GM19238 (cell line): ENCODE data around the gene SAT2.
"Not testable (repeated sequence)": the region's sequence is repeated elsewhere in the genome, so short reads cannot be mapped to it uniquely, and the experiment has no call there.

Experiments used
- DNase-seq: peaks from one replicate; pipeline ENCODE4 v3.0.0; 2011; ENCODE audit warnings: low spot score; ENCODE audit not compliant: insufficient read length

SAT2 gene

DNA sequence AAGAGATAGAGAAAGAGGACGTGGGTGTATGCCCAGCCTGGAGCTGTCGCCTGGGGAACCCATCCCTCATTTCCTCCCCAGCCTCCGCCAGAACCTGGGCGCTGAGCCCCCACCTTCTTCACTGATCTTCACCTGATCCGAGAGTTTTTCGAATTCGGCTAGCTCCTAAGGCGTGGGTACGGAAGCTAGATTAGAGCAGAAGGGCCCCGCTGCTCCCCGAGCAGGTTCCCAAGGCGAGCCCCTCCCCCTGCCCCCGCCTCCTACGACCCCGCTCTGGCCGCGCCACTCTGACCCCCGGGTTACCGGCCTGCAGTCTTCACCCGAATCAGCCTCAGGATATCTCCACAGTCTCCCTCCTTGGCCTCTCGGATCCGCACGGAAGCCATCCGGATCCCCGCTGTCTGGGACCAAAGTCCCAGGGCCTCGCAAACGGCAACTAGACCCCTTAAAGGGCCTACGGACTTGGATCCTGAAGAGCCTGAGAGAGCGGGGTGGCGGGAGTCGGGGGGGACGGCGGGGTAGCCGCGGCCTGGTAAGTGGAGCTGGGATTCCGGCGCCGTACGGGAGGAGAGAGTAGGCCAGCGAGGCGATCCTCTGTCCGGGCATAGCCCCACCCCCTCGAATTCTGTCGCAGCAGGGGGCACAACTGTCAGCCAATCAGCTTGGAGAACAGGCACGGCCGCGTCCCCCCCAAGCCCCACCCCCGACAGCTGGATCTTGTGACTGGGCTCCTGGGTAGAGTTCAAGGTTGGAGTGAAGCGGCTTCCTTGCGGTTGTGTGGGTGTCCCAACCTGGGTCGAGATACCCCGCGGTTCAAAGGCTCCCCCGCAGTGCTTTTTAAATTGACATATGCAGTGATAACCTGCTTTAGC, at the start of gene SAT2:
Gene SAT2 (minus strand): TSS at position 572 of the 872 bp plus-strand sequence. CDS start 186 bp downstream, at position 386.
- peak; percentile 97 for DNase-seq

DNA sequence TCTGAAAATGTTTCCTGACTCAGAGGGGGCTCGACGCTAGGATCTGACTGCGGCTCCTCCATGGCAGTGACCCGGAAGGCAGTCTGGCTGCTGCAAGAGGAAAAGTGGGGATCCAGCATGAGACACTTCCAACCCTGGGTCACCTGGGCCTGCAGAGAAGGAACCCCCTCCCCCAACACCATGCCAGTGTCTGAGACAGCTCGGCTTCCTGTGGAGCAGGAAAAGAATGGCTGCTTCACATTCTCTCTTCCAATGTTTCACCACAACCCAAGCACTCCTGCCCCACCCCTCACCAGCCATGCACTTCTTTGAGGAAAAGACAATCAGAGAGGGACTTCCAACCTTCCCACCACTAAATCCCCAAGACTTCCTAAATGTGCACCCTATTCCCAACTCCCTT, 48.9 kb upstream of the SAT2 start:
- no peak for DNase-seq

DNA sequence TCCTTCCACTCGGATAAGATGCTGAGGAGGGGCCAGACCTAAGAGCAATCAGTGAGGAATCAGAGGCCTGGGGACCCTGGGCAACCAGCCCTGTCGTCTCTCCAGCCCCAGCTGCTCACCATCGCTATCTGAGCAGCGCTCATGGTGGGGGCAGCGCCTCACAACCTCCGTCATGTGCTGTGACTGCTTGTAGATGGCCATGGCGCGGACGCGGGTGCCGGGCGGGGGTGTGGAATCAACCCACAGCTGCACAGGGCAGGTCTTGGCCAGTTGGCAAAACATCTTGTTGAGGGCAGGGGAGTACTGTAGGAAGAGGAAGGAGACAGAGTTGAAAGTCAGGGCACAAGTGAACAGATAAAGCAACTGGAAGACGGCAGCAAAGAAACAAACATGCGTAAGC, 47.3 kb upstream of the SAT2 start:
- DNase-seq = no peak

DNA sequence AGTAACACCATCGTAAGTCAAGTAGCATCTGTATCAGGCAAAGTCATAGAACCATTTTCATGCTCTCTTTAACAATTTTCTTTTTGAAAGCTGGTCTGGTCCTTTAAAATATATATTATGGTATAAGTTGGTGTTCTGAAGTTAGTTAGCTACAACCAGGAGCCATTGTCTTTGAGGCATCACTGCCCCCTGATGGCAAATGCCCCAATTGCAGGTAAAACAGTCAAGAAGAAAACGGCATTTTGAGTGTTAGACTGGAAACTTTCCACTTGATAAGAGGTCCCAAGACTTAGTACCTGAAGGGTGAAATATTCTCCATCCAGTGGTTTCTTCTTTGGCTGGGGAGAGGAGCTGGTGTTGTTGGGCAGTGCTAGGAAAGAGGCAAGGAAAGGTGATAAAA, 45.6 kb upstream of the SAT2 start:
- DNase-seq = no peak

DNA sequence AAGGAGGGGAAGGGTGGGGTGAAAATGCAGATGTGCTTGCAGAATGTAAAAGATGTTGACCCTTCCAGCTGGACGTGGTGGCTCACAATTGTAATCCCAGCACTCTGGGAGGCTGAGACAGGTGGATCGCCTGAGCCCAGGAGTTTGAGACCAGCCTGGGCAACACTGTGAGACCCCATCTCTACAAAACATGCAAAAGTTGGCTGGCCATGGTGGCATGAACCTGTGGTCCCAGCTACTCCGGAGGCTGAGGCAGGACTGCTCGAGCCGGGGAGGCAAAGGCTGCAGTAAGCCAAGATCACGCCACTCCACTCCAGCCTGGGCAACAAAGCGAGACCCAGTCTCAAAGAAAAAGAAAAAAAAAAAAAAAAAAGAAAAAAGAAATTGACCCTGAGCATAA, 40.9 kb upstream of the SAT2 start:
- DNase-seq = no peak

DNA sequence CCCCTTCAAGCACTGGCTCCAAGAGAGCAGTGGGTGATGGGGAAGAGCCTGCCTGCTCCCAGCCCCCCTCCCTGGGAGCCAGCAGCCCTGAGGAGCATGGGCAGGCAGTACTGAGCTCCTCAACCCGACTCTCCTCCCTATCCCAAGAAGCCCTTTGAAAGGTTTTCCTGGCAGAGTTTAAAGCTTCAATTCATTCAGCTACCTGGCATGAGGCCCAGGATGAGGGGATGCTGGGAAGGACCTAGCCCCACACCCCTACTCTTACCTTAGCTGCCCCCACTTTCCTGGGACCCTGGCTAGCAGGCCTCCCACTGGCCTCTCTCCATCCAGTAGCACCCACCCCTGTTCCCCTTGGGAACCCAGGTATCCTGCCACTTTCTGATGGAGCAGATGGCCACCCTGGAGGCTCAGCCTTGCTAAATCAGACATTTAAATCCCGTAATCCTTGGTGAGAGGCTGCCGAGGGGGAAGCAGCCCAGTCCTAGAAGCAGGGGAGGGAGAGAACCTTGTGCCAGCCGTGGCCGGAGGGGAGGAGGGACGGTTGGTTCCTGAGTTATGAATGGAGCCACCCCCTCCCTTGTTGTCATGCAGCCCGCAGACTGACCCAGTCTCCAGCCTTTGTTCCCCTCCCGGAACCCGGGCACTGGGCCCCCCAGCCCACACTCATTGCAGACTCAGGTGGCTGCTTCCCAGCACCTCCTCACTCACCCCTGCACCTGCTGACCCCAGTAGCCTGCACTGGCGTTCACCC, 40.2 kb upstream of the SAT2 start:
- no peak for DNase-seq

DNA sequence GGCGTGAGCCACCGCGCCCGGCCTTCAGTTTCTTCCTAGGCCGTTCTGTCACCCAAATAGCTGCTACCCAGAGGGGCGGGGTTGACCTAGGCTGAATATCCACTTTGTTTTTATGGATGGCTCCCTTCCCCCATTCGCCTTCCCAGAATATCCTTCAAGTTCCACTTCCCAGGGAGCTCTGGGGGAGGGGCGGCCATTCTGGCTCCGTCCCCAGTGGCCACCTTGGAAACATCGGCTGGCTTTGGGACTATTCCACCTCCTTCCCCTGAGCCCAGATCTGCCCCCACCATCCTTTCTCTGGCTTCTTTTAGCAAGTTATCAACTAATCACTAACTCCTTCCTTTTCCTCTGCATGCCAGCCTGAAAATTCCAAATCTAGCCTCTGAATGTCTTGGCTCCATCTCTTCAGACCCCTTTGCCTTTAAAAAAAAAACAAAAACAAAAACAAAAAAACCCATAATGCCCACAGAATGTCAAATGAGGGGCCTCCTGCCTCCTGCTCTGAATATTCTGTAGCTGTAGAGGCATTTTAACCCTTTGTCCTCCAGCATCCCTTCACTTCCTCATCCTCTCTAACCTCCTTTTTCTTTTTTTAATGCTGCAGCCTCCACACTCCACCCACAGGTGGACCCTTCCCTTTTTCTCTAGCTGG, 29.5 kb upstream of the SAT2 start:
- DNase-seq = no peak

DNA sequence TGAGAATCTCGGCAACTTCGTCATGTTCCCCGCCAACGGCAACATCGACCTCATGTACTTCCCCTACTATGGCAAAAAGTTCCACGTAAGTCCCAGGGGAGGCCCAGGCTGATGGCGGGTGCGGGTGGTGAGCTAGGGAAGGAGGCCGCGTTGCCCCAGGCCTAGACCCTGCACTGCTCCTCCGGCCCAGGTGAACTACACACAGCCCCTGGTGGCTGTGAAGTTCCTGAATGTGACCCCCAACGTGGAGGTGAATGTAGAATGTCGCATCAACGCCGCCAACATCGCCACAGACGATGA, 27.9 kb upstream of the SAT2 start:
- DNase-seq = no peak

DNA sequence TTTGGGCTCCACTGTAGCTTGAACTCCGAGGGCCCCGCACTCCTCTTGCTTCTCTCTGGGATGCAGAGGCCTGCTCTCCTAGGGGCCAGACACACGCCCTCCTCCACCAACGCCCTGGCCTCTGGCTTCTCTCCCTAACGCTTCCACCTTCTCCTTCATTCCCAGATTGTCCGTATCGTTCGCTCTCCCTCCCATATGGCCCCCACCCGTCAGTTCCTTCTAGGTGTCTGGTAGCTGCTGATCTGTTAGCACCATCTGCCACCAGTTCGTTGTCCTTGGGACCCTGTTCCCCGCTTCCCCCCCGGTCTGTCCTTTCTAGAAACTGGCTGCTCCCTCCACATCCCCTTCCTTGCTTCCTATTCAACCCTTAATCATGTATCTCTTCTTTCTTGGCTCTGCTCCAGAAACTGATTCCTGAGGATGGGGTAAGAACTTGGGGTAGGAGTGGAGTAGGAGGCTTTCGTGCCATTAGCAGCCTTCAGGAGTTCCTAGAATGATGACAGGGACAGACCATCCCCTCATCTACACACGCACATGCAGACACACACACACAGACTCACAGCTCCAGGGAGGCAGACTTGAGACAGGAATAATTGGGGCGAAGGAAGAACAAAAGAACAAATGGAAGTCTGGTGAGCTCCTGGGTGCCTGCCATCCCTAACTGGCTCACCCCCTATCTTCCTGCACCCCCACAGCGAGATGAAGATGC, 27.4 kb upstream of the SAT2 start:
- no peak for DNase-seq

DNA sequence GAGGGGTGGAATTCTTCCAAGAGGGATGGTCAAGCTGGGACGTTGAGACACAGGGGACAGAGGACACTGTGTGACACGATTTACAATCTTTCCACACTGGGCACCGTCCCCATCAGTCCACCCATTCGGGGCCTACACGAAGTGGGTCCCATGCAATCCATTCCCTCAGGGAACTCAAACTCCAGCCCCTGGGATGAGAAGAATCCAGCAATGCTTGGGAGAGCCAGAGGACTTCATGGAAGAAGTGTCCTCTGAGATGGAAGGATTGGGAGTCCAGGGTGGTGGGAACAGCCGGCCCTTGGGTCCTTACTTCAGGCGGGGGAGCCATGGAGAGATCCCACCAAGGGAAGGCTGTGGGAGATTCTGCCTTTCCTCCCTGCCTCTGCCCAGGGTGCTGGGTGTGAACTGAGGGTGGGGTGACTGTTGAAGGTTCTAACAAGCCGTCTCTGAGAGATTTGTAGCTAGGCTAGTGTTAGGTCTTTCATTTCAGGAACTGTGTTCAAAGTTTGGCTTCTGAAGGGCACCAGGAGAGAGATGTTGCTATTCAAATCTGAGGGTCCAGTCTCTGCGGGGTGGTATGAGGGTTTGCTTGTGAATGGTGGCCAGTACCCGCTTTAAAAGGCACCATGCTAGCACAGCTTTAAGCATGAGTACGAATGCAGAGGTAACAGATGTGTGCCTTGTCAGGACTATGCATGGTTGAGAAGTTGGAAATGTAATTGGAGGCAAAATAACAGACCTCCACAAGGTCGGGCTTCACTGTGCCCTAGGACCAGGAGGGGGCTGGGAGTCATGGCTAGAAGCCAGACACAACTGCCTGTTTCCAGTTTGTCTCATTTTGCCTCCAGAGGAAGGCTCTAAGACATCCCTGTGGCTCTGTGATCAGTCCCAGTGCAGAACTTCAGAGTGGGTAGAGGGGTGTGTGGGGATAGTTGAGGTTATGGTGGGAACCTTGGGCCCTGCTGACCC, 25.1 kb upstream of the SAT2 start:
- no peak for DNase-seq

DNA sequence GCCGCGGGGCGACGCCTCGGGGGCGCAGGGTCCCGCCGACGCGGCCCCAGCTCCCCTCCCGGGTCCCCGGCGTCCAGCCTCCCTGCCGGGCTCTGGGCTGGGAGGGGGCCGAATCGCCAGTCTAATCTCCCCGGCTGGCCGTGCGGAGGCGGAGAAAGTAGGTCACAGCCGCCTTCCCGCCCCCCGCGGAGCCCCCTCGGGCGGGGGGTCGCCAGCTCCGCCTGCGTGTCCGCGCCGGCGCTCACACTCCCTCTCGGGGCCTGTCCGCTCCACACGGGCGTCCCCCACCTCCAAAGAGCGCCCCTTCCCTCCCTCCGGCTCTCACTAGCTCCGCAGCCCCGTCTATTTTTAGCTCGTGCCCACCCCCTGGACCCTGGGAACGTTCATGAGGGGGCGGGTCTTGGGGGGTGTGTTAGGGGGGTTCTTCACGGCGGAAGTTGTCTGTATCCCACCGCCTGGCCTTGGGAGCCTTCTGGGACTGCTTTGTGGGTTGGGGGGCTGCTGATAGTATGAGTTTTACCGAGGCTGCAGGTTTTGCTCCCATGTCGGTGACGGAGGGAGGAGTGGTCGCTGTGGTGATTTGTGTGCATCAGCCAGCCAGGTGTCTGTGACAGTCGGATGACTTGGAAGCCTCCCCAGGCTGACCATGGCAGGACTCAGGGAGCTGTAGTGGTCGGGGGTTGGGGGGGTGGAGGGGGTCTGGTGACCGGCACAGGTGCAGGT, 24.2 kb upstream of the SAT2 start:
- no peak for DNase-seq

DNA sequence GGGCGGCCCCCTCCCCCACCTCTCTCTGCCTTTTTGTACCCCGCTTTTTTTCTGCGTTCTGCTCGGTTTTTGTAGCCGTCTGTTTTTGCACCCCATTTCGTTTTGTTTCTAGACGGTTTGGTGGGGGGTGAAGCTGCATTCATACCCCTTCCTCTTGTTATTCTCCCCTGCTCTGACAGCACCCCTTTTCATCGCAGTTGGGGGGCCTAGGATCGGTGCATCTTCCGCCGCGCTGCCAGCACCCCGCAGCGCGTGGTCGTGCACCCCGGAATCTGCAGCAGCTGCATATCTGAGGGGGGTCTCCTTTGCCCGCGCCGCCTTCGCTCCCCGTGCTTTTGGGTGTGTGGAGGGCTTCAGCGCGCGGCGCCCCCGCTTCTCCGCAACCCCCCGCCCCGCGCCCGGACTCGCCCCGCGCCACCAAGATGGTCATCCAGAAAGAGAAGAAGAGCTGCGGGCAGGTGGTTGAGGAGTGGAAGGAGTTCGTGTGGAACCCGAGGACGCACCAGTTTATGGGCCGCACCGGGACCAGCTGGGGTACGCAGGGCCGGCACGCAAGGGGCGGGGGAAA, 23.6 kb upstream of the SAT2 start:
- DNase-seq = no peak

DNA sequence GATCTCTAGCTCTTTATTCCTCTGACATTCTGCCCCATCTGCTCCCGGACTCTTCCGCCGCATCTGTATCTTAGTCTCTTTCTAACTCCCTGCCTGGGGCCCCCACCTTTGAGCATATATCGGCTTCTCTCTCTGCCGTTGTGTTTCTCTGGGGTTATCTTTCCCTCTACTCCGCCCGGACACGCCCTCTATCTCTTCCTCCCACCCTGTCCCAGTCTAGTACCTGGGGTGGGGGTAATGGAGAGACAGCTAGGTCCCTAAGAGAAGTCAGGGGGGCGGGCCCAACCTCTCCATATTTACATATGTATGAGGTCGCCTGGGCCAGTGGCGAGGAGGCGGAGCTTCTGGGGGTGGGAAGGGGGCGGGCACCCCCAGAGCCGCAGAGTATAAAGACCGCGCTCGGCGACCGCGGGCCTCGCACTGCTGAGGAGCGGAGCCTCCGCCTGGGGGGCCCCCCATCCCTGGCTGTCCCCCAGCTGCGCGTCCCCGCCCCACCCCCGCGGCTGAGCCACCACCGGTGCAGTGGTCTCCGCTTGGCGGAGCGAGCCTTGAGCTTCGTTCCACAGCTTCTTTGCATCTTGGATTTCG, 23.0 kb upstream of the SAT2 start, which contains the start of gene ATP1B2:
Gene ATP1B2 (plus strand): TSS at position 418 of the 588 bp plus-strand sequence. CDS start 593 bp downstream, outside the sequence.
- DNase-seq = peak; percentile 61

DNA sequence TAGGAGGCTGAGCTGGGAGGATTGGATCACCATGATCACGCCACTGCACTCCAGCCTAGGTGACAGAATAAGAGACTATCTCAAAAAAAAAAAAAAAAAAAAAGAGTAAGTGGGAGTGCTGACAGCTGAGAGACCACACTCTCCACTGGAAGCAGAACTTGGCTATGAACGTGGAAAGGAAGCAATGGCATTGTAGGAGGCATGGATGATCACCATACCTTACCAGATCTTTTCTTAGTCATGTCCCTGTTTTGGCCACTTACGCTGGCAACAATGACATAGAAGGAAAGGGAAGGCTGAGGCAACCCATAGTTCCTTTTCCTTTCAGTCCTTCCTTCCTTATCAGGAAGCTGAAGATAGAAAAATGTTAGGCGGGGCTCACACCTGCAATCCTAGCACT, 19.4 kb upstream of the SAT2 start:
- DNase-seq = no peak

DNA sequence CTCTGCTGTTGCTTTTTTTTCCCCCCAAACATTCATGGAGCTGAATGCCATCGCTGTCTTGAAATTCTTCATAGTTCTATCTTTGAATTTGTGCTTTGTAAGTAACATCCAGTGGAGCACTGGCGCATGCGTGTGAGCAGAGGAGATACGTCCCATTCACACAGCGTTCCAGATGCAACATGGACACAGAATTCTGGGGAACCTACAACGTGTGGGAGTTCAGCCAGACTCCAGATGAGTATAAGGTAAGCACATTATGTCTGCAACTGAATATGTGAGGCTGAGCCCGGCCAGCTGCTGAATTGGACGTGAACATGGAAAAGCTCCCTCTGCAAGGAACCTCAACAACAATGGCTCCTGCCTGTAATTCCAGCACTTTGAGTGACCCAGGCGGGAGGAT, 18.8 kb upstream of the SAT2 start:
- DNase-seq = no peak

DNA sequence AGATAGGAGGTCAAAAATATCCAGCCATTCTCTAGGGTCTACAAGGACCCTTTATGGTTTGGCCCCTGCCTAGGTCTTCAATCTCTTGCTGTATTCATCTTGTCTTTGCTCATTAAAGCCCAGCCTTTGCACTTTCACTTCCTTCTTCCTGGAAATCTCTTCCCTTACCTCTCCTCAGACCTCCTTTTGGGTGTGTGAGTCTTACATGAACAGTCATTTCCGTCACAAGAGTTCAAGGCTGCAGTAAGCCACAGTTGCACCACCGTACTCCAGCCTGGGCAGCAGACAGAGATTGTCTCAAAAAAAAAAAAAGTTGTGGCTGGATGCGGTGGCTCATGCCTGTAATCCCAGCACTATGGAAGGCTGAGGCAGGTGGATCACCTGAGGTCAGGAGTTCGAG, 17.2 kb upstream of the SAT2 start:
- no peak for DNase-seq

DNA sequence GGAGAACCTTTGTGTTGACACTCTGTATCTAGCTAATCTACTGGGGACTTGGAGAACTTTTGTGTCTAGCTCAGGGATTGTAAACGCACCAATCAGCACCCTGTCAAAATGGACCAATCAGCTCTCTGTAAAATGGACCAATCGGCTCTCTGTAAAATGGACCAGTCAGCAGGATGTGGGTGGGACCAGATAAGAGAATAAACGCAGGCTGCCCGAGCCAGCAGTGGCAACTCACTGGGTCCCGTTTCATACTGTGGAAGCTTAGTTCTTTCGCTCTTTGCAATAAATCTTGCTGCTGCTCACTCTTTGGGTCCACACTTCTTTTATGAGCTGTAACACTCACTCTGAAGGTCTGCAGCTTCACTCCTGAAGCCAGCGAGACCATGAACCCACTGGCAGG, 14.0 kb upstream of the SAT2 start:
- not testable (repeated sequence) for DNase-seq

DNA sequence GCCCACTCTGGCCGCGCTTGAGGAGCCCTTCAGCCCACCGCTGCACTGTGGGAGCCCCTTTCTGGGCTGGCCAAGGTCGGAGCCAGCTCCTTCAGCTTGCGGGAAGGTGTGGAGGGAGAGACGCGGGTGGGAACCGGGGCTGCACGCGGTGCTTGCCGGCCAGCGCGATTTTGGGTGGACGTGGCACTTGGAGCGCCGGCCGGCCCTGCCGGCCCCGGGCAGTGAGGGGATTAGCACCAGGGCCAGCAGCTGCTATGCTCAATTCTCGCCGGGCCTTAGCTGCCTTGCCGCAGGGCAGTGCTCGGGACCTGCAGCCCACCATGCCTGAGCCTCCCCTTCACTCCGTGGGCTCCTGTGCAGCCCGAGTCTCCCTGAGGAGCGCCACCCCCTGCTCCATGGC, 13.2 kb upstream of the SAT2 start:
- DNase-seq = no peak

DNA sequence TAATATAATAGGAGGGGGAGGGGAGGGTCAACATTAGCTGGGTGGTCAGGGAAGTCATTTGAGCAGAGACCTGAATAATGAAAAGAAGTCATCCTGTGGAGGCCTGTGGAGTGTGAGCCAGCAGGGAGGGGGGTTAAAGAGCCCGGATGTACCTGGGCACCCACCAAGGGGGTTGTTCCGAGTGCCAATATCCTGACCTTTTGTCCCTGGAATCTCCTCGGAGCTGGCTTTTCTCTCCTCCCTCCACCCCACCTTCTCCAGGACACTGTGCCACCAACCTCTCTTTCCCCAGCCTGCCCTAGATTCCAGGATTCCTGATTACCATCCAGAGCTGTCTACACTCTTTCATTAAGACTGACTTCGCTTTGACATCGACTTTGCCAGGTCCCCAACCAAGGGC, 8.5 kb upstream of the SAT2 start:
- no peak for DNase-seq
